K562 (cell line): ENCODE measurements around the gene NKAPL. TPM values are rescaled to one million over a fixed set of nuclear protein-coding genes. Genes with fewer than 3 reads are reported as not detected.

ENCODE experiments used
- ARID4B ChIP-seq: sonication (generic); formaldehyde crosslinking; IDR thresholded peaks from 2 replicates; pipeline ENCODE4 v1.8.0; 2022; ENCODE audit warnings: mild to moderate bottlenecking, missing genetic modification reagents
- BRF1 ChIP-seq: IDR thresholded peaks from 3 replicates; pipeline ENCODE4 v1.6.1; 2011; ENCODE audit warnings: borderline replicate concordance, mild to moderate bottlenecking; ENCODE audit not compliant: insufficient read length; ENCODE audit errors: extremely low read depth
- CREM ChIP-seq: IDR thresholded peaks from 2 replicates; pipeline ENCODE4 v1.6.1; 2014; ENCODE audit warnings: antibody characterized with exemption, low read depth
- CUX1 ChIP-seq: fragments of 200-800 bp; sonication (Bioruptor generic); IDR thresholded peaks from 2 replicates; pipeline ENCODE4 v1.6.1; 2016; ENCODE audit warnings: missing genetic modification characterization, missing compliant biosample characterization
- GTF2E2 ChIP-seq: fragments of 200-800 bp; sonication (Bioruptor generic); IDR thresholded peaks from 2 replicates; pipeline ENCODE4 v1.6.1; 2016; ENCODE audit warnings: missing genetic modification characterization, missing compliant biosample characterization
- HCFC1 ChIP-seq: IDR thresholded peaks from 2 replicates; pipeline ENCODE4 v1.6.1; 2012; ENCODE audit warnings: low read depth, low read length, improper control_type of control experiment
- NCOA1 ChIP-seq: fragments of 450-650 bp; IDR thresholded peaks from 2 replicates; pipeline ENCODE4 v1.6.1; 2016; ENCODE audit warnings: low read depth
- SETDB1 ChIP-seq: IDR thresholded peaks from one replicate; pipeline ENCODE4 v1.6.1; 2012; ENCODE audit warnings: low read length, control low read depth, inconsistent platforms
- SMAD1 ChIP-seq: fragments of 150-350 bp; IDR thresholded peaks from 2 replicates; pipeline ENCODE4 v1.6.1; 2014; ENCODE audit warnings: low read length, low read depth; ENCODE audit not compliant: partially characterized antibody
- SRSF3 ChIP-seq: fragments of 200-400 bp; formaldehyde crosslinking; IDR thresholded peaks from 2 replicates; pipeline ENCODE4 v1.6.1; 2016; ENCODE audit warnings: mild to moderate bottlenecking, low read length, moderate library complexity; ENCODE audit not compliant: insufficient read depth
- TCF15 ChIP-seq: fragments of 250-450 bp; sonication (Bioruptor Pico); IDR thresholded peaks from 2 replicates; pipeline ENCODE4 v1.8.0; 2022; ENCODE audit warnings: moderate library complexity, mild to moderate bottlenecking, inconsistent platforms
- TEAD2 ChIP-seq: fragments of 450-650 bp; IDR thresholded peaks from 2 replicates; pipeline ENCODE4 v1.6.1; 2016; ENCODE audit warnings: missing genetic modification characterization, control low read depth, missing compliant biosample characterization
- ZBTB12 ChIP-seq: fragments of 250-450 bp; sonication (Bioruptor Pico); IDR thresholded peaks from 2 replicates; pipeline ENCODE4 v1.4.0; 2020
- ZNF507 ChIP-seq: conservative IDR thresholded peaks from 2 replicates; pipeline ENCODE4 v1.6.1; 2017; ENCODE audit warnings: missing genetic modification characterization, missing compliant biosample characterization
- ZNF76 ChIP-seq: fragments of 250-450 bp; sonication (Bioruptor Pico); IDR thresholded peaks from 2 replicates; pipeline ENCODE4 v1.4.0; 2020; ENCODE audit warnings: mild to moderate bottlenecking, moderate library complexity, borderline replicate concordance
- polyA plus RNA-seq, 8 experiments: library from polyadenylated mRNA; depleted of rRNA in 4 of 8; stranded (reverse) in 5 of 8; unstranded in 3 of 8; fragments of >200 nt; fragmentation: Nextera tagmentation in 2 of 8; fragmentation: Illumina TruSeq in 1 of 8; extraction: Ambion mirVana in 2 of 8; extraction: Trizol in 1 of 8; gene quantifications; 2 replicates each; pipeline versions ENCODE4 v1.2.1 to v1.2.3, GENCODE V29; 2011 to 2014; ENCODE audit warnings: inconsistent platforms in 1 of 8, missing spikeins in 1 of 8
- total RNA-seq, 7 experiments: library from RNA; depleted of rRNA in 6 of 7; stranded (reverse); fragments of >200 nt in 6 of 7; fragmentation: Illumina TruSeq in 2 of 7; extraction: Trizol in 2 of 7; gene quantifications; 2 replicates each; pipeline versions ENCODE4 v1.2.1 to v1.2.3, GENCODE V29; 2011 to 2021; ENCODE audit warnings: low replicate concordance in 1 of 7

NKAPL gene
- total and polyA plus RNA-seq, 9 of the 15 experiments (the other 6 are each of a cell fraction or from before 2014, with no cell fraction given): not detected

- TF ChIP-seq ZBTB12 (no peak), GTF2E2 (tag) (peak; percentile 76), NCOA1 (no peak), ZNF76 (CRISPR knock-in tag) (no peak), SETDB1 (no peak), CUX1 (CRISPR knock-in tag) (no peak), TEAD2 (tag) (no peak), ZNF507 (no peak), SMAD1 (no peak), CREM (peak; percentile 25), TCF15 (CRISPR knock-in tag) (no peak), BRF1 (no peak), SRSF3 (no peak), ARID4B (peak; percentile 63; the same call in 1 of the 2 replicates), HCFC1 (peak; percentile 64; the same call in 1 of the 2 replicates)
Observed at GRCh38 chr6:28281288-28282064, 22.4 kb downstream of the NKAPL start, which contains the start of gene PGBD1 (continued).
